Smooth muscle cell (in vitro differentiated cells): ENCODE data around the gene JARID2. TPM values are rescaled to one million over a fixed set of nuclear protein-coding genes. Genes with fewer than 3 reads are reported as not detected.

ENCODE experiments used
- DNase-seq: peaks from one replicate; lab custom pipeline; 2025; ENCODE audit not compliant: unreplicated experiment; lab: John Stamatoyannopoulos, UW
- H2AFZ ChIP-seq: fragments of 200-600 bp; sonication (generic); 2 replicates; pipeline ENCODE4 v1.6.0; 2016; ENCODE audit warnings: antibody characterized with exemption, low read depth, mild to moderate bottlenecking
- H3F3A ChIP-seq: fragments of 200-600 bp; sonication (generic); 2 replicates; pipeline ENCODE4 v1.6.0; 2017; ENCODE audit warnings: antibody characterized with exemption, low read depth
- H3K27ac ChIP-seq: fragments of 200-600 bp; sonication (generic); 2 replicates; pipeline ENCODE4 v1.5.1; 2016; ENCODE audit warnings: low read depth, mild to moderate bottlenecking
- H3K27me3 ChIP-seq: fragments of 200-600 bp; sonication (generic); 2 replicates; pipeline ENCODE4 v1.6.1; 2016; ENCODE audit warnings: low read depth, mild to moderate bottlenecking
- H3K36me3 ChIP-seq: fragments of 200-600 bp; sonication (generic); 2 replicates; pipeline ENCODE4 v1.5.1; 2016; ENCODE audit warnings: low read depth
- H3K4me1 ChIP-seq: fragments of 200-600 bp; sonication (generic); 2 replicates; pipeline ENCODE4 v1.5.1; 2016; ENCODE audit warnings: low read depth
- H3K4me2 ChIP-seq: fragments of 200-600 bp; sonication (generic); 2 replicates; pipeline ENCODE4 v1.6.0; 2016; ENCODE audit warnings: mild to moderate bottlenecking
- H3K4me3 ChIP-seq: fragments of 200-600 bp; sonication (generic); 2 replicates; pipeline ENCODE4 v1.5.1; 2016; ENCODE audit warnings: mild to moderate bottlenecking
- H3K79me2 ChIP-seq: fragments of 200-600 bp; sonication (generic); 2 replicates; pipeline ENCODE4 v1.6.0; 2016; ENCODE audit warnings: low read depth, mild to moderate bottlenecking
- H3K9ac ChIP-seq: fragments of 200-600 bp; sonication (generic); 2 replicates; pipeline ENCODE4 v1.6.0; 2016; ENCODE audit warnings: low read depth
- H3K9me3 ChIP-seq: fragments of 200-600 bp; sonication (generic); replicated peaks from 2 replicates; pipeline ENCODE4 v1.5.1; 2016; ENCODE audit warnings: low read depth
- H4K20me1 ChIP-seq: fragments of 200-600 bp; sonication (generic); 2 replicates; pipeline ENCODE4 v1.6.0; 2016; ENCODE audit warnings: low read depth
- WGBS: methylation state at CpG from one replicate; pipeline ENCODE4 v1.1.7; 2016; ENCODE audit warnings: low lambda C conversion rate; 5-methylcytosine and 5-hydroxymethylcytosine counted together
- polyA plus RNA-seq: library from polyadenylated mRNA; unstranded; fragments of >200 nt; fragmentation: Nextera tagmentation; extraction: Ambion mirVana; gene quantifications from 2 replicates; pipeline ENCODE4 v1.2.1, GENCODE V29; 2016
- total RNA-seq: library from RNA; depleted of rRNA; stranded (reverse); fragments of >200 nt; gene quantifications from 2 replicates; pipeline ENCODE4 v1.2.3, GENCODE V29; 2014
- TF ChIP-seq, protein P1 (sequence below): fragments of 200-600 bp; sonication (generic); IDR thresholded peaks from 2 replicates; pipeline ENCODE4 v1.5.1; 2017; ENCODE audit warnings: borderline replicate concordance, mild to moderate bottlenecking, antibody characterized with exemption; ENCODE audit not compliant: insufficient read depth, poor library complexity, severe bottlenecking

JARID2 gene
- total and polyA plus RNA-seq, 2 experiments from 2014 or later, result 5.2 to 10.2 TPM

DNA sequence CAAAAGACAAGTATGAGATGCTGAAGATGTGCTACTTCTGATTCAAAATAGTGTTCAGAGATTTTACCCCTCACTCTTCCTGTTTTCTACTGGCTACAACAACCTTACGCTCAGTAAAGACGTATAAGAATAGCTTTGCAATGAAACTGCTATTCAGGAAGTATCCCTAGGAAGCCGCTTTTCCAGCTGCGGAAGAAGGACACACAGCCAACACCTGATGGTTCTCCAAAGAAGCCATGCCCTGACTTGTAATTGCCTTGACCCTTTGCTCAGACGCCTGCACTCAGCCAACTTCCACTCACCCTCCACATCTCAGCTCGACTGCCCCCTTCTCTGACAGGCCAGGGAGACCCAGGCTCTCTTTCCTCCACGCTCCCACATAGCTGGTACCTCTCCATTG lies 305.4 kb downstream of the JARID2 start:
- WGBS, result 94% methylated on average over 7 of the region's 7 CpGs
- no peaks in the 10 kb centered on the region for H4K20me1 ChIP-seq
- H3K27me3 ChIP-seq, result no peaks in the 10 kb centered on the region
- H3K4me3 ChIP-seq, result no peak overlapping the region
- no peaks in the 10 kb centered on the region for H3K79me2 ChIP-seq
- no peak for DNase-seq
- no peak overlapping the region for H2AFZ ChIP-seq
- H3K27ac ChIP-seq, result no peak overlapping the region
- no peaks in the 10 kb centered on the region for H3K36me3 ChIP-seq
- TF ChIP-seq, protein P1, sequence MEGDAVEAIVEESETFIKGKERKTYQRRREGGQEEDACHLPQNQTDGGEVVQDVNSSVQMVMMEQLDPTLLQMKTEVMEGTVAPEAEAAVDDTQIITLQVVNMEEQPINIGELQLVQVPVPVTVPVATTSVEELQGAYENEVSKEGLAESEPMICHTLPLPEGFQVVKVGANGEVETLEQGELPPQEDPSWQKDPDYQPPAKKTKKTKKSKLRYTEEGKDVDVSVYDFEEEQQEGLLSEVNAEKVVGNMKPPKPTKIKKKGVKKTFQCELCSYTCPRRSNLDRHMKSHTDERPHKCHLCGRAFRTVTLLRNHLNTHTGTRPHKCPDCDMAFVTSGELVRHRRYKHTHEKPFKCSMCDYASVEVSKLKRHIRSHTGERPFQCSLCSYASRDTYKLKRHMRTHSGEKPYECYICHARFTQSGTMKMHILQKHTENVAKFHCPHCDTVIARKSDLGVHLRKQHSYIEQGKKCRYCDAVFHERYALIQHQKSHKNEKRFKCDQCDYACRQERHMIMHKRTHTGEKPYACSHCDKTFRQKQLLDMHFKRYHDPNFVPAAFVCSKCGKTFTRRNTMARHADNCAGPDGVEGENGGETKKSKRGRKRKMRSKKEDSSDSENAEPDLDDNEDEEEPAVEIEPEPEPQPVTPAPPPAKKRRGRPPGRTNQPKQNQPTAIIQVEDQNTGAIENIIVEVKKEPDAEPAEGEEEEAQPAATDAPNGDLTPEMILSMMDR, result no peak
- no peak overlapping the region for H3K4me2 ChIP-seq
- H3K4me1 ChIP-seq, result peaks cover 5% of the 10 kb centered on the region
- no peak overlapping the region for H3K9ac ChIP-seq
- H3K9me3 ChIP-seq, result no peaks in the 10 kb centered on the region
- H3F3A ChIP-seq, result no peaks in the 10 kb centered on the region

DNA sequence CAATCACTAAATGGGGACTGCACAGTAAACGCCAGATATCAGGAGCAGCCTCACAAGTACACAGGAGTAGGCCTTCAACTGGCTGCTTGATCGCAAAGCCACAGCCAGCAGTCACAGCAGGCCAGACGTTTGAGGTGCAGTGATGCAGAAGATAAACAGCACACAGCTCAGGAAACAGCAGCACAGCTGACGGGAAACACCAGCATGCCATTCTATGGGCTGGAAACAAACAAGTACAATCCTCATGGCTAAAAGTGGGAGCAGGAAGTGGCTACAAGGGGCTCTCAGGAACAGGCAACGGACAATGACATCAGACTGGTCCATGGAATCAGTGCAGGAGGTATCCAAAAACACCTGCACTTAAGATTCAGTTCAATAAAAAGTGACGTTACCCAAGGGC lies 305.9 kb downstream of the JARID2 start:
- H3K9me3 ChIP-seq, result no peaks in the 10 kb centered on the region
- no peaks in the 10 kb centered on the region for H3F3A ChIP-seq
- H3K36me3 ChIP-seq, result no peaks in the 10 kb centered on the region
- H3K4me1 ChIP-seq, result peaks cover 5% of the 10 kb centered on the region
- DNase-seq, result no peak
- 62% methylated on average over 6 of the region's 6 CpGs for WGBS
- H4K20me1 ChIP-seq, result no peaks in the 10 kb centered on the region
- TF ChIP-seq, protein P1, result no peak
- no peak overlapping the region for H3K27ac ChIP-seq
- H3K4me3 ChIP-seq, result no peak overlapping the region
- H3K79me2 ChIP-seq, result no peaks in the 10 kb centered on the region
- H3K4me2 ChIP-seq, result no peak overlapping the region
- no peak overlapping the region for H3K9ac ChIP-seq
- no peaks in the 10 kb centered on the region for H3K27me3 ChIP-seq
- no peak overlapping the region for H2AFZ ChIP-seq

DNA sequence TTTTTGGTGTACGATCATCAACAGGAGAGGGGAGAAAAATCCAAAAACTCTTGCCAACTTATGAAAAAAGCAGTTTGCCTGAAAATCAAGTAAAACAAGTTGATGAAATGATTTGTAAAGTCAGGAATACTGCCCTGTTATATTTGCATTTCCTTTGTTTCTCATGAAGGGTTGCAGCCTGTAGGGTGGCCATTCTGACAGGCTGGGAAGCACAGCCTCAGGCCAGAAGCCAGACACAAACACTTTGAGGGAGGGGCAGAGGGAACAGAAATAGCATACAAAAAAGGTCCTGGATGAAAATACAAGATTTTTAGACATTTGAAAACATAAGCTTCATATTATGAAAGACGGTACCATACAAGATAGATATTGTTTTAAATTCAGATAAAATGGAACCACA lies 307.2 kb downstream of the JARID2 start:
- 90% methylated on average over 2 of the region's 2 CpGs for WGBS
- TF ChIP-seq, protein P1, result no peak
- Histone ChIP-seq H3K9ac (no peak overlapping the region), H3K4me1 (peaks cover 5% of the 10 kb centered on the region), H3F3A (no peaks in the 10 kb centered on the region), H3K4me2 (no peak overlapping the region), H3K79me2 (no peaks in the 10 kb centered on the region), H2AFZ (no peak overlapping the region), H3K9me3 (no peaks in the 10 kb centered on the region), H3K27me3 (no peaks in the 10 kb centered on the region), H3K36me3 (no peaks in the 10 kb centered on the region), H3K4me3 (no peak overlapping the region), H3K27ac (no peak overlapping the region), H4K20me1 (no peaks in the 10 kb centered on the region)
- no peak for DNase-seq

DNA sequence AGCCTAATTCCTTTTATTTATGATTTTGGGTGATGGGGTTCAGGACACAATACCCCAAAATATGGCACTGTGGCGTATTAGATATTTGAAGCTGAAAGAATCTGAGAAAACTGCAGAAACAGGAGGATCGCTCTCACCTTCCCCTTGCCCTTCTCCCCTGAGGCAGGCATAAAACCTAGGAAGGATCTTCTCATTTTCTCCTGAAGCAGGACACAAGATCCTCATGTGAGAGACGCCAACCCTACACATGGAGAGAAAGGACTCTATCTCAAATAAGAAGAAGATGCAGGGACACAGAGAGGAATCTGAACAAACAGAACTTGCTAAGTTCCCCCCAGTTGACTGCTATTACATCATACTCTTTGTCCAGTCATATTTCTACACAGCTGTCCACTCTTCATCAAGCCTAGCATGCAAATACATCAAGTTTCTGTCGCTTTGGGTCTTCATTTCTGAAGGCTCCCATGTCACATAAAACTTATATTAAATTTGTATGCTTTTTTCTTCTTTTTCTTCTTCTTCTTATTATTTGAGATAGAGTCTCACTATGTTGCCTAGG lies 307.9 kb downstream of the JARID2 start:
- 96% methylated on average over 4 of the region's 4 CpGs for WGBS

More for the DNA sequence above, 307.9 kb downstream of the JARID2 start:
- no peak overlapping the region for H2AFZ ChIP-seq
- H3K4me3 ChIP-seq, result no peak overlapping the region
- no peaks in the 10 kb centered on the region for H3K9me3 ChIP-seq
- no peaks in the 10 kb centered on the region for H3K27me3 ChIP-seq
- H3K79me2 ChIP-seq, result no peaks in the 10 kb centered on the region
- no peak overlapping the region for H3K9ac ChIP-seq
- no peak overlapping the region for H3K27ac ChIP-seq
- DNase-seq, result no peak
- H3K36me3 ChIP-seq, result no peaks in the 10 kb centered on the region
- TF ChIP-seq, protein P1, result no peak
- H3K4me2 ChIP-seq, result no peak overlapping the region
- no peaks in the 10 kb centered on the region for H3F3A ChIP-seq
- H4K20me1 ChIP-seq, result no peaks in the 10 kb centered on the region
- H3K4me1 ChIP-seq, result peaks cover 5% of the 10 kb centered on the region
